ENCODE data around the gene CLEC7A.

DNA sequence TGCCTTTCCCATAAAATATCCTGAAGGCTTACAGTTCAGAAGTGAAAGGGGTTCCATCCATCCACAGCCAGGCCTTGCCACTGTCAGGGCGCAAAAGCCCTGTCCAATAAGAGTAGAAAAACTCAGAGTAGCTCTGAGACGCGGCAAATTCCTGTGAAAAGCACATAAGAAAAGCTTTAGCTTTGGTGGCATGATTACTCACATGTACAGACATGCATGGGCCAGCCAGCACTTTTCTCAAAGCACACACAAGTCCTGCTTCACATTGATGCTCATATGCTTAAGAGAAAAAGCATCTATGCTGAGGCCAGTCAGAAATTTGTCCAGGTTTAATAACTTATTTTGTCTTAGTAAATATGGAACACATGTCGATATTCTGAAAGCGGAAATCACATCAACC, 56.7 kb downstream of the CLEC7A start:
- TF ChIP-seq FOXK2 (IDR thresholded peaks at IDR 0.05) (no peak), SP1 (IDR thresholded peaks at IDR 0.05) (no peak), FOXM1 (IDR thresholded peaks at IDR 0.05; ENCODE audit: borderline replicate concordance) (no peak), LEF1 (IDR thresholded peaks at IDR 0.05; ENCODE audit: borderline replicate concordance) (no peak), SUZ12 (IDR thresholded peaks at IDR 0.05) (no peak), ZNF384 (IDR thresholded peaks at IDR 0.05) (no peak)
